HEK293T (cell line): ENCODE results near the gene EMC1.
"Not testable (repeated sequence)": the region's sequence is repeated elsewhere in the genome, so short reads cannot be mapped to it uniquely, and the experiment has no call there.

Experiments
- CTCF ChIA-PET: fragments of 350-600 bp; formaldehyde crosslinking; extraction: SDS; loops from one replicate; lab custom pipeline; 2021; ENCODE audit warnings: antibody characterized with exemption, inconsistent platforms; lab: Yijun Ruan, JAX
- POLR2A ChIA-PET: fragments of 350-600 bp; formaldehyde crosslinking; extraction: SDS; loops from one replicate; lab custom pipeline; 2020; ENCODE audit warnings: antibody characterized with exemption, inconsistent platforms; lab: Yijun Ruan, JAX
- DNase-seq: peaks from one replicate; pipeline ENCODE4 v3.0.0; 2012; ENCODE audit warnings: mixed read lengths; ENCODE audit errors: extremely low spot score
- ARNT ChIP-seq: fragments of 450-650 bp; IDR thresholded peaks from 2 replicates; pipeline ENCODE4 v1.6.1; 2017; ENCODE audit warnings: mild to moderate bottlenecking
- BHLHE40 ChIP-seq: fragments of 450-650 bp; IDR thresholded peaks from 2 replicates; pipeline ENCODE4 v1.6.1; 2016; ENCODE audit warnings: mild to moderate bottlenecking, moderate library complexity, borderline replicate concordance
- CTBP1 ChIP-seq: fragments of 450-650 bp; IDR thresholded peaks from 2 replicates; pipeline ENCODE4 v1.6.1; 2016; ENCODE audit warnings: borderline replicate concordance
- ELF4 ChIP-seq: fragments of 450-650 bp; IDR thresholded peaks from 2 replicates; pipeline ENCODE4 v1.6.1; 2017; ENCODE audit warnings: antibody characterized with exemption
- FOXA1 ChIP-seq: fragments of 450-650 bp; IDR thresholded peaks from 2 replicates; pipeline ENCODE4 v1.6.1; 2016; ENCODE audit warnings: mild to moderate bottlenecking
- FOXK2 ChIP-seq: fragments of 450-650 bp; IDR thresholded peaks from 2 replicates; pipeline ENCODE4 v1.6.1; 2016; ENCODE audit warnings: mild to moderate bottlenecking
- FOXM1 ChIP-seq: fragments of 450-650 bp; IDR thresholded peaks from 2 replicates; pipeline ENCODE4 v1.6.1; 2017; ENCODE audit warnings: mild to moderate bottlenecking, borderline replicate concordance
- HDGF ChIP-seq: fragments of 450-650 bp; IDR thresholded peaks from 2 replicates; pipeline ENCODE4 v1.6.1; 2017; ENCODE audit warnings: antibody characterized with exemption, borderline replicate concordance
- L3MBTL2 ChIP-seq: fragments of 450-650 bp; conservative IDR thresholded peaks from 2 replicates; pipeline ENCODE4 v1.6.1; 2016; ENCODE audit warnings: mild to moderate bottlenecking
- LEF1 ChIP-seq: fragments of 450-650 bp; IDR thresholded peaks from 2 replicates; pipeline ENCODE4 v1.6.1; 2017; ENCODE audit warnings: mild to moderate bottlenecking, borderline replicate concordance
- NFRKB ChIP-seq: fragments of 450-650 bp; IDR thresholded peaks from 2 replicates; pipeline ENCODE4 v1.6.1; 2016; ENCODE audit warnings: mild to moderate bottlenecking, moderate library complexity
- PKNOX1 ChIP-seq: fragments of 450-650 bp; IDR thresholded peaks from 2 replicates; pipeline ENCODE4 v1.6.1; 2016
- SP1 ChIP-seq: fragments of 450-650 bp; IDR thresholded peaks from 2 replicates; pipeline ENCODE4 v1.6.1; 2017
- SUZ12 ChIP-seq: fragments of 450-650 bp; IDR thresholded peaks from 2 replicates; pipeline ENCODE4 v1.6.1; 2016; ENCODE audit warnings: mild to moderate bottlenecking
- TARDBP ChIP-seq: fragments of 450-650 bp; IDR thresholded peaks from 2 replicates; pipeline ENCODE4 v1.6.1; 2016
- ZNF384 ChIP-seq: fragments of 450-650 bp; IDR thresholded peaks from 2 replicates; pipeline ENCODE4 v1.6.1; 2016

The EMC1 gene

GRCh38 chr1:19191811-19192210 is 59.5 kb downstream of the EMC1 start:
- CTCF ChIA-PET, result no interaction called here
- POLR2A ChIA-PET, result no interaction called here
- TF ChIP-seq FOXK2 (no peak), LEF1 (no peak), ZNF384 (no peak)
- no peak for DNase-seq

- no peak for DNase-seq
- ChIA-PET POLR2A (no interaction called here), CTCF (no interaction called here)
- TF ChIP-seq NFRKB, result no peak
- TF ChIP-seq FOXA1, result no peak
- no peak for TF ChIP-seq ELF4
- TF ChIP-seq FOXK2, result no peak
- no peak for TF ChIP-seq BHLHE40
- TF ChIP-seq PKNOX1, result no peak
- TF ChIP-seq SP1, result no peak
- no peak for TF ChIP-seq SUZ12
- TF ChIP-seq LEF1, result no peak
- TF ChIP-seq FOXM1, result no peak
- TF ChIP-seq CTBP1, result no peak
- TF ChIP-seq ZNF384, result no peak
- TF ChIP-seq TARDBP, result no peak
- TF ChIP-seq L3MBTL2, result no peak
- TF ChIP-seq ARNT, result no peak
- no peak for TF ChIP-seq HDGF
Measured at GRCh38 chr1:19190468-19190867, 60.9 kb downstream of the EMC1 start.

GRCh38 chr1:19189270-19189669 is 62.1 kb downstream of the EMC1 start:
- ChIA-PET CTCF (no interaction called here), POLR2A (no interaction called here)
- no peak for DNase-seq
- TF ChIP-seq ZNF384 (no peak), FOXM1 (no peak), LEF1 (no peak), ARNT (no peak), SUZ12 (no peak), NFRKB (no peak), PKNOX1 (no peak), TARDBP (no peak), HDGF (no peak), ELF4 (no peak), FOXK2 (no peak), SP1 (no peak), L3MBTL2 (no peak), CTBP1 (no peak), BHLHE40 (no peak)

- ChIA-PET CTCF (no interaction called here), POLR2A (no interaction called here)
- TF ChIP-seq ELF4 (no peak), SUZ12 (no peak), CTBP1 (no peak), LEF1 (no peak), NFRKB (no peak), SP1 (no peak), BHLHE40 (no peak)
- DNase-seq, result no peak
Measured at GRCh38 chr1:19187852-19188251, 63.5 kb downstream of the EMC1 start.

GRCh38 chr1:19186001-19186400 is 65.3 kb downstream of the EMC1 start:
- TF ChIP-seq LEF1 (no peak), TARDBP (no peak), BHLHE40 (no peak), CTBP1 (no peak), ARNT (no peak), NFRKB (no peak), ZNF384 (no peak), SUZ12 (no peak), ELF4 (no peak), FOXM1 (no peak), FOXK2 (no peak), PKNOX1 (no peak), SP1 (no peak), L3MBTL2 (no peak), HDGF (no peak), FOXA1 (no peak)
- POLR2A ChIA-PET, result no interaction called here
- CTCF ChIA-PET, result no interaction called here
- no peak for DNase-seq

GRCh38 chr1:19182223-19182622 is 69.1 kb downstream of the EMC1 start:
- ChIA-PET CTCF (no interaction called here), POLR2A (no interaction called here)
- TF ChIP-seq ARNT (no peak), FOXK2 (no peak), NFRKB (no peak), PKNOX1 (no peak), LEF1 (no peak), L3MBTL2 (no peak), TARDBP (no peak), BHLHE40 (no peak), ELF4 (no peak), HDGF (no peak), SP1 (no peak), FOXA1 (no peak), FOXM1 (no peak), SUZ12 (no peak), CTBP1 (no peak), ZNF384 (no peak)
- no peak for DNase-seq

DNA sequence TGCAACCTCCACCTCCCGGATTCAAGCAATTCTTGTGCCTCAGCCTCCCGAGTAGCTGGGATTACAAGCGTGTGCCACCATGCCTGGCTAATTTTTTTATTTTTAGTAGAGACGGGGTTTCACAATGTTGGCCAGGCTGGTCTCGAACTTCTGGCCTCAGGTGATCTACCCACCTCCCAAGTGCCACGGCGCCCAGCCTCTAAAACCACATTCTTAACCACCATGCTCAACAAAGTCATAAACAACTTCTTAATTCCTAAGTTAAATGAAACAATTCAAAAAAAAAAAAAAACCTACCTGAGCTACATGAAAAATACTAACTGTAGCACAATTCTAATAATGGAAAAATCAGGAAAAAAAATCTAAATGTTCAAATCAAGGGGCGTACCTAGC is 71.1 kb downstream of the EMC1 start:
- CTCF ChIA-PET, result interaction anchor here (0.7 kb wide), 1 partner anchor 43 kb away, joined by 3 read pairs; no protein-coding TSS in a partner anchor
- DNase-seq, POLR2A ChIA-PET: not testable (repeated sequence)
